ENCODE results near the gene KLHL11.
"Not testable (repeated sequence)": the region's sequence is repeated elsewhere in the genome, so short reads cannot be mapped to it uniquely, and the experiment has no call there.

KLHL11 gene

DNA sequence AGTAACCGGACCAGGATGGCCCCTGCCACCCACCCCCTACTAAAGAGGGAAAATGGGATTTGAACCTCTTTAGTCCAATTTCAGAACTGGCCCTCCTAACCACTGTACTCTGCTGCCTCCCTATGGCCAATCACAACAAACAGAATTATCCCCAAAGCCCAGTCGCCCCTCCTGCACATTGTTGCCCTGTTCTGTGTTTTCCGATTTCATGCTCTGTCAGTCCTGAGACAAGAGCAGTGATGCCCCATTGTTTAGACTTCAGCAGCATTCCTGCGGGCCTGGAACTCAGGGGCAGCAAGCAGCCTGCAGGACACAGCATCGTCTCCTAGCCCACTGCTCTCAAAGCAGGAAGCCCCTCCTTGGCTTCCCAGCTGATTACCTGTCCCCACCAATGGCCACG lies 20.5 kb upstream of the KLHL11 start:
- DNase-seq, result no peak

DNA sequence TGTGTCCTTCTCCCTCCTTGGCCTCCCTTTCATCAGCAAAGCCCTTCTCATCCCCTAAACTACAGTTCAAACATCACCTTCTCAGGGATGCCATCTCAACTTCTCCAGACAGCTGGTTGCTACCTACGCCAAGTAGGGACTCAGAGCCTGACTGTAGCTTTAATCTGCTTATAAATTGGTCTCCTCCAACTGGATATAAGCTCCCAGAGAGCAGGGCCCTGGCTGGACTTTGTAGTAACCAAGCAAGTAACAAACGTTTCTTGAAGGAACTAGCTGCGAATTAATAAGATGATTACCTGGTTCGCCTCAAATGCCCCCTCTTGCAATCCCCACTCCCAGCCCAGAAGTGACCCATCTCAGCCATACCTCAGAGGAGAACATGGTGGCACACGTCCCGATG lies 17.5 kb upstream of the KLHL11 start:
- no peak for DNase-seq

DNA sequence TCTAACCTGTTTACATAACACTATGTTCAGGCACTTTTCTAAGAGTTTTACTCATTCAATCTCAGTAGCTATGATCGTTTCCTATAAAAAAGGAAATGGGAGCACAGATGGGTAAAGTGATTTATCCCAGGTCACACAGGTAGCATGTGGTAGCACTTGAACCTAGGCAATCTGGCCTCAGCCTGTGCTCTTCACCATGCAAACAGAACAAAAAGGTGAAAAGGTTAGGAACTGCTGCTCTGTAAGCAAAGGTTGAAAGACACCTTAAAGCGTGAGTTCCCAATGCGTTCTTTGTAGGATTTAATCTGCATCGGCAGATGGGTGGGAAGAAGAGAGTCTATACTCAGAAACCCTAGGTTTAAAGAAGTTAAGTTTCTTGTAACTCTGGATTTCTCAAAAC lies 14.9 kb upstream of the KLHL11 start:
- DNase-seq, result no peak

DNA sequence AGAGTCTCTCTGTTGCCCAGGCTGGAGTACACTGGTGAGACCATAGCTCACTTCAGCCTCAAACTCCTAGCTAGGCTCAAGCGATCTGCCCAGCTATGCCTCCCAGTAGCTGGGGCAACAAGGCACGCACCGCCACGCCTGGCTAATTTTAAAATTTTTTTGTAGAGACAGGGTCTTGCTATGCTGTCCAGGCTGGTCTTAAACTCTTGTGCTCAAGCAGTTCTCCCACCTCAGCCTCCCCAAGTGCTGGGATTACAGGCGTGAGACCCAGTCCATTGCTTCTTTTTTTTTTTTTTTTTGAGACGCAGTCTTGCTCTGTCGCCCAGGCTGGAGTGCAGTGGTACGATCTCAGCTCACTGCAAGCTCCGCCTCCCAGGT lies 9.1 kb upstream of the KLHL11 start:
- DNase-seq, result not testable (repeated sequence)

DNA sequence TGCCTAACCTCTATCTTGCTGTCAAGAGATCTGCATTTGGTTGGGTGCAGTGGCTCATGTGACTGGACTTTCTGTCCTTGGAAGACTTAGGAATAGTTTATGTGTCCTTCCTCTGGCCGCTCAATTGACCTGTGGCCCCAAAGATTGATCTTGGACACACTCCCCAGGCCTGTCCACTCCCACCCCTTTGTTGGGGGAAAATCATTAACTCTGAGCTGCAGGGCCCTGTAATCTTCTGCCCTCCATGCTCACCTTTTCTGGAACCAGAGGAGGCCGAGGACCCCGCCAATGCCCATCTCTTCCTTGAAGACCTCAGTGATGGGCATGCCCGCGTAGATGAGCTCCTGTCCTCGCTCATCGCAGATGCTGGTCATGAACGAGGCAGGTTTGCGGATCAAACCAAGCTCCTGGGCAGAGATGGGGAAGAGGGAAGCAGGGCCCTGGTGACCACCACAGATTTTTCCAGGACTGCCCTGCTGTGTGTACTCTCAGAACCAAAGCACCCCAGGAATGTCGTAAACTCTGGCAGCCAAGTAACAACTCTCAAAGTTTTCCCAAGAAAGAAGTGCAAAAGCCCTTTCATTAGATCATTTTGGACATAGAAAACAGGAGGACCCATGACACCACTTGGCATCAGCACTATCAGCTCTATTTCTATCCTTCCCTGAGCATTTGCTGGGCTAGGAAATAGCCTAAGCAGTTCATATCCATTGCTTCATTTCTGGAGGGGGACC lies 8.5 kb upstream of the KLHL11 start:
- DNase-seq, result no peak

DNA sequence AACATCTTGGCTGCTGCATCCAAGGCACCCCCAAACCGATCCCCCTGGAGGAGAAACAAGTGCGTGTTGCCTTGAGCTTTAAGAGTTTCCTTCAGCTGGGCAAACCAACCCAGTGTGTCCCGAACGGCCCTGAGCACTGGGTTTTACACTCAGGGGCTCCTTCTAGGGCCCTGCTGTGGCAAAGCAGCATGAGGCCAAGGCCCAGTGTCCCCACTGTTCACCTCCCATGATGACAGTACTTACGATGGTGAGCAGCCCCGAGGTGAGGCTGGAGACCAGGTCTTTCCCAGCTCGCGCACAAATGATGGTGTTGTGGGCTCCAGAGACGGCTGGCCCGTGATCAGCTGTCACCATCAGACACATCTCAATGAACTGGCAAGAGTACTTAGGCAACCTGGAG lies 6.6 kb upstream of the KLHL11 start:
- DNase-seq, result no peak

DNA sequence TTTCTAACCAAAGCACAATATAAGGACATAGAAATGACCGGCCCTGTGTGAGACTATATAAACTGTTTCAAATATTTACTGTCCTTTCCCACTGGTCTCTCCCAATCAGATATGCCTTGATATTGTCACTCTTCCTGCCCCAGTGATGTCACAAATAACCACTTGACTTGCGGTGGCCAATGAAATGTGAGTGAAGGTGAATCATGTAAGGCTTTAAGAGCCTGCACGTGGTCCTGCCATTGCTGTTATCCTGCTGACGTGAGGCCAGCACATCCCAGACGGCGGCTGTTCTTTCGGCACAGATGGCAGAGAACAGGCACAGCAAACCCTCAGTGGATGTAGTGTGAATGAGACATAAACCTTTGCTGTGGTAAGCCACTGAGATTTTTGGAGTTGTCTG lies 5.4 kb upstream of the KLHL11 start:
- no peak for DNase-seq

DNA sequence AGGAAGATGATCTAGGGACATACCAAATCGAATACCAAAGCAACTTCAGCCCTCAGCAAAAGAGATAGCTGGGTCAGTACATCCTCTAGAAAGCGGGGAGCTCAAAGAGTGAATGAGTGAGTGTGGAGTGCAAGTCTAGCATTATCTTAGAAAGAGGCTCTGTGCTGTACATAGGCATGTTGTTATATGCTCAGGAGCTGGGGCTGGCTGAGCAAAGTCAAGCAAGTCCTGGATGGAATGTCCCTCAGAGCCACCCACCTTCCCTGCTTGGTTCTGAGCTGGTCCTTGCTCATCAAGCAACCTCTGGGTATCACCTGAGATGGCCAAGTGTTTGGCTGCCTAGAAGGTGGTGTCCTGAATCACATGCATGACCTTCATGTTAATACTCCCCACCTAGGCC lies 4.9 kb upstream of the KLHL11 start:
- no peak for DNase-seq

DNA sequence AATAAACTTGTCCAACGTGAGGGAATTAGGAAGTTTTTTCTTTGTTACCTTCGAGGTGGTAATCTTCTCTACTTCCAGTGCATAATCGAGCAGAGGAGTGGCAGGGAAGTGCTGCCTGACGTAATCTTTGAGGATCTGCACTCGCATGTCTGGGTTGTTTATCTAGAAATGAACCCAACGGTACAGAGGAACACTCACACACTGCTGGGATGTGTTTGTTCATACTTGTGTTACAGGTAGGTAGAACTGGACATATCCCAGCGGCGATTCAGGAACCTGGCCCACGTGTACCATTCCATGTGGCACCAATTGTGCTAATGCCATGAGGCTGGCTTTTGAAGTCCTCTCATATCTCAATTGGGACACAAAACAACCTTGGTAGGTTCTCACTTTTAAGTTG lies 4.2 kb upstream of the KLHL11 start:
- DNase-seq, result no peak

DNA sequence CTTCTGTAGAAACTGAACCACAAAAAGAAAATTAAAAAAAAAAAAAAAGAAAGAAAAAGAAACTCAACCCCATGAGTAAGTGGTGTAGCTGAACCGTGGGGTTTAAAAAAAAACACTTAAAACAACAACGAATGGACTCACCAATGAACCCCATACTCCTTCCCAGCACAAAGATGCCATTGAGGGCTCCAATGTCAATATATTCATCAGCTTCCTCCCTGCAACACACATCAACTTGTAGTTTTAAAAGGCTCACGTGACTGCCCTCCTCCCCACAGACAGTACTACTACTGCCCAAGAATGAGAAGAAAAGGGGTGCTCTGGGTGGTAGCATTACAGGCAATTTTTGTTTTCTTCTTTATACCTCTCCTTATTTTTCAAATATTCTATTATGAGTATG lies 3.3 kb upstream of the KLHL11 start:
- DNase-seq, result no peak

DNA sequence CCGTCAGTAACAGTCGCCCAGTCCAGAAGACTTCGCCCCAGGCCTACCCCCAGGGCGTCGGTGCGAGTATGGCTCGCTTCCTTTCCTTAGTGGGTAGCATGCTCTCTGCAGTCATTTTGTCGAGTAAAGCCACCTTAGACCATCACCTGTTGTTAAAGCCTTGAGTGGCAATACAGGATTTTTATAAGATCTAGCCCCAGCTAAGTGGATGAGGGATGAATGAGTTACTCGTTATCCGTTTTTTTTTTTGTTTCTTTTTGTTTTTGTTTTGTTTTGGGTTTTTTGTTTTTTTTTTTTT lies 322 bp upstream of the KLHL11 start:
- no peak for DNase-seq

DNA sequence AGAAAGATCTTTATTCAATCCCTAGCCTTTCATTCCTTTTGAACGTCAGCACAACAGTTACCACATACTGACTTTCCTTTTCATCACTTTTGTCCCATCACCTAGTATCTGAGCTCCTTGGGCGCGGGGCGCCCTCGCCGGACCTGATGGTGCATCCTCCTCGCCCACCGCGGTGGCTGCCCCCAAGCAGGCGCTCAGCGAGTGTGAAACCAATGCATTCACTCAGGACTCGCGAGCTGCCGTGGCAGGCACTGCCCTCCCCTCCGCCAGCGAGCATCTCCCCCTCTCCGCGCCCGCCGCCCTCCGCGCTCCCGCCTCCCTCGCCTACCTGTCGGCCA lies 756 bp downstream of the KLHL11 start:
- no peak for DNase-seq

DNA sequence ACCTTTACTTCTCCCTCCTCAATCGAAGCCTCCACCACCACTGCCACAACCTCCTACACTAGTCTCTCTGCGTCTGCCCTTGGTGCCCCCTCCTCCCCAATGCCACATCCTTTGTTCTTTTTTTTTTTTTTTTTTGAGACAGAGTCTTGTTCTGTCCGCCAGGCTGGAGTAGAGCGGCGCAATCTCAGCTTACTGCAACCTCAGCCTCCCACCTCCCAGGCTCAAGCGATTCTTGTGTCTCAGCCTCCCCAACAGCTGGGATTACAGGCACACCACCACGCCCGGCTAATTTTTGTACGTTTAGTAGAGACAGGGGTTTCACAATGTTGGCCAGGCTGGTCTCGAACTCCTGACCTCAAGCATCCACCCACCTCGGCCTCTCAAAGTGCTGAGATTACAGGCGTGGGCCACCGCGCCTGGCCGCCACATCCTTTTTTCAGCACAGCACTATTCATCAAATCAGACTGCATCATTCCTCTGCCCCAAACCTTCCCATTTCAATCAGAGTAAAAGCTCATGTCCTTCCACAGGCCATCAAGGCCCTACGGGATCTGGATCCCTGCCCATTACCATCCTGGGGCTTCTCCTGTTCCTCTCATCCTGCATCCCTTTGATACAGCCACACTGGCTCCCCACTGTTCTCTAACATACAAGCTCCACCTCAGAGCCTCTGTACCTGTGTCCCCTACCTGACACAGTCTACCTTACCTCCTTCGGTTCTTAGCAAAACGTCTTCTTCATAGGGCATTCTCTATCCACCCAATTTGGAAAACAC lies 2.0 kb downstream of the KLHL11 start:
- no peak for DNase-seq

DNA sequence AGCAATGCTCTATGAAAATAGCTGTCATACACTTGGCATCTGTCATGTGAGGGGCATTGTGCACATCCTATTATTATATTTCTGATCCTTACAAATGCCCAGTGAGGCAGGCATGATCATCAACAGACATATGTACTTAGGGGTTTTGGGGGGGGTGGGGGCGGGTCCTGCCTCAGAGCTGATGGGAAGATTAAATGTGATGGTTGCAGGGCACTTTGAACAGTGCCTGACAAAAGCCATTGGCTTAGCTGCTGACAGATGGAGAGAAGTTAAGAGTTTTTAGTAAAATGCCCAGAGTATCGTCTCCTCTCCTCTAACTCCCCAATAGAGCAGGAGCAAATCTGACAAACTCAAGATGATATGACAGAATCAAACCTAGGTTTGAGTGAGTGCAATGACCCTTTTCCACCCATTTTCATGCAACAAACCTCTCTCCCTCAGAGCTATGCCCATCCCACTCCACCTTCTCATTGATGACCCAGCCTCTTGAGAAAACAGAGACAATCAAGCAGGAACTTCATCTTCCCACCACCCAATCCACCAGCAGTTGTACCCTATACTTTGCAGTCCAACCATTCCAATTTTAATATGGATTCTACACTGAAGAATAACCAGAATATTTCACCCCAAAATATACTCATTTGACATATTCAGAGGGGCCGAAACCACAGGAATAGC lies 4.8 kb downstream of the KLHL11 start:
- DNase-seq, result no peak

DNA sequence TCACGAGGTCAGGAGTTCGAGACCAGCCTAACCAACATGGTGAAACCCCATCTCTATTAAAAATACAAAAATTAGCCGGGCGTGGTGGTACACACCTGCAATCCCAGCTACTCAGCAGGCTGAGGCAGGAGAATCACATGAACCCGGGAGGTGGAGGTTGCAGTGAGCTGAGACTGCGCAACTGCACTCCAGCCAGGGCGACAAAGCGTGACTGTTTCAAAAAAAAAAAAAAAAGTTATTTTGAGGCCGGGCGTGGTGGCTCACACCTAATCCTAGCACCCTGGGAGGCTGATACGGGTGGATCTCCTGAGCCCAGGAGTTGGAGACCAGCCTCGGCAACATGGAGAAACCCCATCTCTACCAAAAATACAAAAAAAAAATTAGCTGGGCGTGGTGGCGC lies 13.8 kb downstream of the KLHL11 start:
- not testable (repeated sequence) for DNase-seq

DNA sequence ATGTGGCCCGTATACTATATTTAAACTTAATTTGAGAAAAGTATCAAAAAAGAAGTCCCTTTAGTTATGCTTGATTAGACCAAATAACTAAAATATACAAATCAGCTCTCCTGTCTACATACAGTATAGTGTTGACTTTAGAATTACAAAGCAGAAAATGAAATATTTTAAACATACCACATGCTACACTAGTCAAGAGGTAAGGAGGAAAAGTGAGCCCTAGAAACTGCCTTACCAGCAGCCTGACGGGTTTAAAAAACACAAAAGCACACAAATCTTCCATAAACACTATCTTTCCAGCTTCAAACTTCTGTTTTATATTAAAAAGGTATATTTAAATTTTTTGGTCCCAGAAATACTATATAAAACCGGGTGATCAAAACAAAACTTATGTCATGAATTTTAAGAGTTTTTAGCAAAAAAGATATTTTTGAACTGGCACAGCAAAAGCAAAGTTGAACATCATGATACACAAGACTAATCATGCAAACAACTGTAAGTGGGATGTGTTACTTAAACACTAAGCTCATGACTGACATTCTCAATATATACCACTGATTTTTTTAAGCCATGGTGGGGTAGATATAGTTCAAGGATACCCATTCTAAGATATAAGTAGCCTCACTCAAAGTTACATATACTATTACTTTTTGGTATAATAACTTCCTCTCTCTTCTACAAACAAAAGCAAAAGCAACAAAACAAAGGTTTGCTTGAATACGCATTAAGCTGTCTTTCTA lies 15.8 kb downstream of the KLHL11 start:
- DNase-seq, result no peak

DNA sequence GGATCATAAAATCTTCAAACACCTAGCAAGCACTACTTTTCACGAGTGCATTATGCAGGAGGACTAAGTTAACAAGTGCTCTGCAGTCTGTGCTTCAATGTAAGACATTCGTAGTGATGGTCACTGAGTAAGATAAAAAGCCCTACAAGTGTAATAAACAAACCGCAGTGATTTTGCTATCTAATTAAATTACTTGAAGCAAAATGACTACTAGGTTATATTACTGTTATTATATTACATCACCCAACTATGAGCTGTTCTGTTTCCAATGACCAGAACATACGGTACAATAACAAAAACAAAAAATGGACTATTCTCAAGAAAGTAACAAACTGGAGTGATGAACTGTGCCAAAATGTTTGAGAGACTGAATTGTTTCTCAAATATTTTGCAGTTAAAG lies 16.4 kb downstream of the KLHL11 start:
- DNase-seq, result no peak

DNA sequence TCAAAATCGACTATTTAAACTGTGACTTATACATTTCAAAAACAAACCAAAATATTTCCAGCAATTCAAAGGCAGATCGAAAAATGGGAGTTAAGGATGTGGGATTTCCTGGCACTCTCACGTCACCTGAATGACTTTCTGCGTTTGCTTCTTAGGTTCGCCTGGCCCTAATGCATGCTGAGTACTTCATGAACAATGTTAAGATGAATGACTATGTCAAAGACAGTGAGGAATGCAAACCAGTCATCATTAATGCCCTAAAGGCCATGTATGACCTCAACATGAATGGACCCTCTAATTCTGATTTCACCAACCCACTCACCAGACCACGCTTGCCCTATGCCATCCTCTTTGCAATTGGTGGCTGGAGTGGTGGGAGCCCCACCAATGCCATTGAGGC lies 20.3 kb downstream of the KLHL11 start:
- no peak for DNase-seq

DNA sequence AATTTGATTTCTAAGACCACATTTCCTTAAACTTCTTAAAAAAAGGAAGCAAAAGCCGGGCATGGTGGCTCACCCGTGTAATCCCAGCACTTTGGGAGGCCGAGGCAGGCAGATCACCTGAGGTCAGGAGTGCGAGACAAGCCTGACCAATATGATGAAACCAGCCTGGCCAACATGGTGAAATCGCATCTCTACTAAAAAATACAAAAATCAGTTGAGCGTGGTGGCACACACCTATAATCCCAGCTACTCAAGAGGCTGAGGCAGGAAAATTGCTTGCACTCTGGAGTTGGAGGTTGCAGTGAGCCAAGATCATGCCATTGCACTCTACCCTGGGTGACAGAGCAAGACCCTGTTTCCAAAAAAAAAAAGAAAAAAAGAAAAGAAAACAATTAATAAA lies 24.4 kb downstream of the KLHL11 start:
- DNase-seq, result not testable (repeated sequence)

DNA sequence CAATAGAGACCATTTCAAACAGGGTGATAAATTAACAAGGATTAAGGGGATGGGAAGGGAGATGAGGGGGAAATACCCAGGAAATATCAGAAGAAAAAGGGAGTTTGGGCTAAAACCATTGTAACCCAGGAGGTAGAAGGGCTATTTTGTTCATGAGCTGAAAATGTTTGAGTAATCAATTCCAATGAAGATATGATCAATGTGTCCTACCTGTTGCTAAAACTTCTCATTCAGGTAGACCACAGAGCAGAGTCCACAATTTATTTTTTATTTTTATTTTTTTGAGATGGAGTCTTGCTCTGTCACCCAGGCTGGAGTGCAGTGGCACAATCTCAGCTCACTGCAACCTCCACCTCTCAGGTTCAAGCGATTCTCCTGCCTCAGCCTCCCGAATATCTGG lies 25.8 kb downstream of the KLHL11 start:
- DNase-seq, result not testable (repeated sequence)

DNA sequence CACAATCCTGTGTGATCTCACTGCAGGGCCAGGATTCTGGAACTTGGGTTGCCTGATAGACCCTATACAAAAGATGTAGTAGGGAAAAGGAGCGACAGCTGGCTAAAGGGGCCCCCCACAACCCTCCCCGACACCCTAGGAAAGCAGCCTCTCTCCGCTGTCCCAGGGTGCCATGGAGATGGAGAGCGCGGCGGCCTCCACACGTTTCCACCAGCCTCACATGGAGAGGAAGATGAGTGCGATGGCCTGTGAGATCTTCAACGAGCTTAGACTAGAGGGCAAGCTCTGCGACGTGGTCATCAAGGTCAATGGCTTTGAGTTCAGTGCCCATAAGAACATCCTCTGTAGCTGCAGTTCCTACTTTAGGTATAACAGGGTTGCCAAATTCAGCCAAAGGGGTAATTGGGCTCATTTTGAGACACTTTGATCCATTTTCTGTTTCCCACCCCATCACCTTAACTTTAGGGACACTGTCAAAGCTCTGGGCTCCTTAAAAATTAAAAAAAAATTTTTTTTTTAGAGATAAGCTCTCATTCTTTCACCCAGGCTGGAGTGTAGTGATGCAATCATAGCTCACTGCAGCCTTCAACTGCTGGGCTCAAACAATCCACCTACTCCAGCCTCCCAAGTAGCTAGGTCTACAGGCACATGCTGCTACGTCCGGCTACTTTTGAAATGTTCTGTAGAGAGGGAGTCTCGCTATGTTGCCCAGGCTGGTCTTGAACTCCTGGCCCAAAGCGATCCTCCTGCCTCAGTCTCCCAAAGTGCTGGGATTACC lies 27.3 kb downstream of the KLHL11 start, which contains the start of gene KLHL10:
TSS of gene KLHL10 (plus strand) at position 65 of the 778 bp plus-strand sequence. CDS start at position 173, 108 bp downstream.
- no peak for DNase-seq

DNA sequence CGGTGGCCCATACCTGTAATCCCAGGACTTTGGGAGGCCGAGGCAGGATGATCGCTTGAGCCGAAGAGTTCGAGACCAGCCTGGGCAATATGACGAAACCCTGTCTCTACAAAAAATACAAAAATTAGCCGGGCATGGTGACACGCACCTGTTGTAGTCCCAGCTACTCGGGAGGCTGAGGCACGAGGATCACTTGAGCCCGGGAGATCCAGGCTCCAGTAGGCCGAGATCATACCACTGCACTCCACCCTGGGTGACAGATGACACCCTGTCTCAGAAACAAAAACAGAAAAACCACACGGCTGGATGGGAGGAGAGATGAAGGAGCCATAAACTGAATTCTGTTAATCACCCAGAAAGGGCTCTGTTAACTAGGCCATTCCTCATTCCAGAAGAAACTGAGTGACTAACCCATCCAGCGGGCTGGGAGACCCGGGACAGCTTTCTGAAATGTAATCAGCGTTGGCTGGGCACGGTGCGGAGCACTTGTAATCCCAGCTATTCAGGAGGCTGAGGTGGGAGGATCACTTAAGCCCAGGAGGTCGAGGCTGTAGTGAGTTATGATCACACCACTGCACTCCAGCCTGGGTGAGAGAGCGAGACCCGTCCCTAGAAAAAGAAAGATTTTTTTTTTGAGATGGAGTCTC lies 28.6 kb downstream of the KLHL11 start:
- DNase-seq, result no peak
